NCI-H1105 (cell line): ENCODE measurements around the gene GAK.
"Not testable (repeated sequence)": the region's sequence is repeated elsewhere in the genome, so short reads cannot be mapped to it uniquely, and the experiment has no call there.

Source experiments
- DNase-seq: peaks from one replicate; lab custom pipeline; 2025; lab: John Stamatoyannopoulos, UW

Gene GAK

GRCh38 chr4:926538-926937, 5.6 kb downstream of the GAK start:
- DNase-seq = no peak

GRCh38 chr4:925771-926500, 6.2 kb downstream of the GAK start:
- no peak for DNase-seq

GRCh38 chr4:925171-925570, 6.9 kb downstream of the GAK start:
- DNase-seq = no peak

- no peak for DNase-seq
These were observed 7.7 kb downstream of the GAK start for GRCh38 chr4:924107-925096.

DNA sequence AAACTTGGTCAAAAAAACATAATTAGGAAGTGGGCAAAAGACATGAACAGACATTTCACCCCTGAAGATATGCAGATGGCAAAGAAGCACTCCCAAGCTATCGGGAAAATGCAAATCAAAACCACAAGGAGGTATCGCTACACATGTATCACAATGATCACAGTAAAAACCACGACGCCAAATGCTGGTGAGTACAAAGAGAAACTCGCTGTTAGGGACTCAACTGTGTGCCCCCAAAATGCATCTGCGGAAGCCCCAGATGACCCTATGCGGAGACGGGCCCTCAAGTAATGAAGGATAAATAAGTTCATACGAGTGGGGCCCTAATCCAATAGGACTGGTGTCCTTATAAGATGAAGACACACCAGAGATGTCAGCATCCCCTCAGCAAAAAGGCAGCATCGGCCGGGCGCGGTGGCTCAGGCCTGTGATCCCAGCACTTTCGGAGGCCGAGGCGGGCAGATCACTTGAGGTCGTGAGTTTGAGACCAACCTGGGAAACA, 10.2 kb downstream of the GAK start:
- no peak for DNase-seq

DNA sequence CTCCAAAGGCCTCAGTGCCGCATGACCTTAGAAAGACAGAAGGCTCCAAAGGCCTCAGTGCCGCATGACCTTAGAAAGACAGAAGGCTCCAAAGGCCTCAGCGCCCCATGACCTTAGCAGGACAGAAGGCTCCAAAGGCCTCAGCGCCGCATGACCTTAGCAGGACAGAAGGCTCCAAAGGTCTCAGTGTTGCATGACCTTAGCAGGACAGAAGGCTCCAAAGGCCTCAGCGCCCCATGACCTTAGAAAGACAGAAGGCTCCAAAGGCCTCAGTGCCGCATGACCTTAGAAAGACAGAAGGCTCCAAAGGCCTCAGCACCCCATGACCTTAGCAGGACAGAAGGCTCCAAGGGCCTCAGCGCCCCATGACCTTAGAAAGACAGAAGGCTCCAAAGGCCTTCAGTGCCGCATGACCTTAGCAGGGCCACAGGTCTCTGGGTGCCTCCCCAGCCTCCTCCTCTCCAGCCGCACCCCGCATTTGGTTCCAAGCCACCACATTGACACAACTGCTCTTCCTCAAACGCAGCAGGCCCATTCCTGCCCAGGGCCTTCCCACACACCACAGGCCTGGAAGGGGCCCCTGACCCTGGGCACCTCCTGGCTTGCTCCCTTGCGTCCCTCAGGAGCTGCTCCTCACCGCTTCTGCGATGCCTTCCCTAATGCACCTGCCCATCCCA, 13.0 kb downstream of the GAK start:
- not testable (repeated sequence) for DNase-seq

DNA sequence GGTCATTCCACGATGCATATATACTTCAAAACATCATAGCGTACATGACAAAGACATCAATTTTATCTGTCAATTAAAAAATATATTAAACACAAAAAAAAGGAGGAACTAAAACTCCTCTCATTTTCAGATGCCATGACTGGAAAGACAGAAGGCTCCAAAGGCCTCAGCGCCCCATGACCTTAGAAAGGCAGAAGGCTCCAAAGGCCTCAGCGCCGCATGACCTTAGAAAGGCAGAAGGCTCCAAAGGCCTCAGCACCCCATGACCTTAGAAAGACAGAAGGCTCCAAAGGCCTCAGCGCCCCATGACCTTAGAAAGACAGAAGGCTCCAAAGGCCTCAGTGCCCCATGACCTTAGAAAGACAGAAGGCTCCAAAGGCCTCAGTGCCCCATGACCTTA, 13.5 kb downstream of the GAK start:
- not testable (repeated sequence) for DNase-seq

DNA sequence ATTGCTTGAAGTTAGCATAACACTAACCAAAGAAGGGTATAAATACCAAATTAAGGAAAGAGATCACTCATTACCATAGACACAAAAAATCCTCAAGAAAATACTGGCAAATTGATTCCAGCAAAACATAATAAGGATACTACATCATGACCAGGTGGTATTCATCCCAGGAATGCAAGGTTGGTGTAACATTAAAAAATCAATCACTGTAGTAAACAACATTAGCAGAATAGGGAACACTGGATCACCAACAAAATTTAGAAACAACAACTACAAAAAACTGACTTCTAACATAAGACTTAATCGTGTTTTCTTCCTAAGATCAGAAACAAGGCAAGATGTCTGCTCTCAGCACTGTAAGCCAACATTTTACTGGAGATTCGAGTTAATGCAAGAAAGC, 14.1 kb downstream of the GAK start:
- no peak for DNase-seq

- no peak for DNase-seq
These were observed 14.7 kb downstream of the GAK start for GRCh38 chr4:917466-917865.

DNA sequence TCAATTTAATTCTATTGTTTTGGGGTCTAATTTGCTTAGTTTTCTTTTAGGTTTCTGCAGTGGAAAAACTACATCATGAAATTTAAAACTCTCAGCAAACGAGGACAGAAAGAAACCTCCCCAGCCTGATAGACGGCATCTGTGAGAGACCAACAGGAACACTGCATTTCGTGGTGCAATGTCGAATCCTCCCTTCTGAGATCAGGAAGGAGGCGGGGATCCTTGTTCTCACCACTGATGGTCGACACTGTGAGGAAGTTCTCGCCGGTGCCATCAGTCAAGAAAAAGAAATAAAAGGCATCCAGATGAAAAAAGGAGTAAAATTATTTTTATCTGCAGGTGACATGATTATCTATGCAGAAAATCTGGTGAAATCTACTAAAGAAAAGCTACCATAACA, 16.5 kb downstream of the GAK start:
- DNase-seq = no peak

- DNase-seq = no peak
These were observed 17.1 kb downstream of the GAK start for GRCh38 chr4:915041-915474.

- no peak for DNase-seq
These were observed 17.6 kb downstream of the GAK start for GRCh38 chr4:914531-914930.

- no peak for DNase-seq
These were observed 18.9 kb downstream of the GAK start for GRCh38 chr4:913280-913618.

GRCh38 chr4:912548-913279, 19.4 kb downstream of the GAK start:
- no peak for DNase-seq

DNA sequence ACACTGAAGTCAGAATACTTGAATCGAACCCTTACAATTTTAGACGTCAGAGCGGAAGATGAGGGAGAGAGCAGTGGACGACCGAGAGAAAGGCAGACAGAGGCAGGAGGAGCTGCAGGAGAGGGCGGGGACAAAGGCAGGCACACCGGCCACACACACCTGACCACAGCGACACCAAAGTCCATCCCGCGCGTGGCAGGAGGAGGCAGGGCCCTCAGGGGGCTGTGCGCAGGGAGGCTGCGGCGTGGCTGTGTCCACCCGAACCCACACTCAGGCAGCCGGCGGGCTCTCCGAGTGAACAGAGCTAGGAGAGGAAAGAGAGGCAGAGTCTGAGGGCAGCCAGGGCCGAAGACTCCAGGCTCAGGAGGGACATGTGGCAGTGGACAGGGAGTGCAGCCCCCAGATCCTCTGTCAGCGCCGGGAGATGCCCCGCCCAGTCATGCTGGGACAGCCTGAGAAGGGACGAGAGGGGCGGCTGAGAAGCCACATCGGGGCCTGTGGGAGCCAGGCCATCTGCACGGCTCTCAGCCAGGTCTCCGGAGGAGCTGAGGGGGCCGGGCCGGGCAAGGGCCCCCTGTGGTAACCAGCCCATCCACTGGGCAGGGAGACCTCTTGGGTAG, 20.1 kb downstream of the GAK start:
- DNase-seq = no peak

- no peak for DNase-seq
These were observed 20.8 kb downstream of the GAK start for GRCh38 chr4:911221-911751.

DNA sequence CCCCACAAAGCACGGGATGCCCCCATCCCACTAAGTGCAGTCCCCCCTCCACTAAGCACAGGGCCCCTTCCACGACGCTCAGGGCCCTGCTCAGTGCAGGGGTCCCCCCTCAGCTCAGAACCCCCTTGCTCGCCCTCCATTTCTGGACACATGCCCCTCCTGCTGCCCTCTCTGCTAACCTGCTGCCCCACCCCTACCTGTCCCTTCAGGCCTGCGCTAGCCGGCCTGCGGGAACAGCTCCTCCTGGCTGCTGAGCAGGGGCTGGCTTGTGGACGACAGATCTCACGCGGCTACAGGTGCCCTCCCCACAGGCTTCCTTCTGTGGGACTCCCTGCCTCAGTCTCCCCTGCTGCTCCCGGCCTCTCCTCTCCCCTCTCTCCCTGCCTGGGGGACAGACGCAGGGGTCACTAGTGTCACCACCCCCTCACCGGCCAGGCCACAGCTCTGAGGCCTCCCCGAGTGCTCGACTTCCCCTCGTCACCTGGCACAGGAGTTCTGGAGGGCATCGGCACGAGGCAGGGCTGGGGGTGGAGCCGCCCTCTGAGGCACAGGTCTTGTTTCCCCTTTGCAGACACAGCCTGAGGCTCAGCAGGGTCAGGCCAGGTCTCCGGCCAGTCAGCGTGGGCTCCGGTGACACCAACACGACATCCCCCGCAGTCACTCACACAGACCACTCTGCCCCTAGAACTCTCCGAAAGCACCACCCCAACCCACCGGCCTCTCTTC, 21.6 kb downstream of the GAK start:
- no peak for DNase-seq

DNA sequence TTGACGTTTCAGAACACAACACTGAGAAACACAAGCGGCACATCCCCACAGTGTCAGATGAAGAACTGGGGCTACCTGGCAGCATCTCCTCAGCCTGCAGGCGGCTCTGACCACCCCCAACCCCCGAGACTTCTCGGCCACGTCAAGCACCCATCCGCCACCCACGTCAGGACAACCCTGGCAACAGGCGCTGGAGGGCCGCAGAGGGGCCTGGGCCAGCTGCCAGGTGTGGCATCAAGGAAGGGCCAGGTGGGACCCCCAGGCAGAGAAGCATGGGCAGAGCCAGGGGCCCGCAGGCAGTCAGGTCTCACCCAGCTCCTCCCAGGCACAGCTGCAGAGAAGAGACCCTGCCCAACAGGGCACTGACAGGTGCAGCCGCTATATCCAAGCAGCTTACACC, 22.3 kb downstream of the GAK start:
- DNase-seq = no peak

GRCh38 chr4:909131-909571, 23.0 kb downstream of the GAK start:
- no peak for DNase-seq

DNA sequence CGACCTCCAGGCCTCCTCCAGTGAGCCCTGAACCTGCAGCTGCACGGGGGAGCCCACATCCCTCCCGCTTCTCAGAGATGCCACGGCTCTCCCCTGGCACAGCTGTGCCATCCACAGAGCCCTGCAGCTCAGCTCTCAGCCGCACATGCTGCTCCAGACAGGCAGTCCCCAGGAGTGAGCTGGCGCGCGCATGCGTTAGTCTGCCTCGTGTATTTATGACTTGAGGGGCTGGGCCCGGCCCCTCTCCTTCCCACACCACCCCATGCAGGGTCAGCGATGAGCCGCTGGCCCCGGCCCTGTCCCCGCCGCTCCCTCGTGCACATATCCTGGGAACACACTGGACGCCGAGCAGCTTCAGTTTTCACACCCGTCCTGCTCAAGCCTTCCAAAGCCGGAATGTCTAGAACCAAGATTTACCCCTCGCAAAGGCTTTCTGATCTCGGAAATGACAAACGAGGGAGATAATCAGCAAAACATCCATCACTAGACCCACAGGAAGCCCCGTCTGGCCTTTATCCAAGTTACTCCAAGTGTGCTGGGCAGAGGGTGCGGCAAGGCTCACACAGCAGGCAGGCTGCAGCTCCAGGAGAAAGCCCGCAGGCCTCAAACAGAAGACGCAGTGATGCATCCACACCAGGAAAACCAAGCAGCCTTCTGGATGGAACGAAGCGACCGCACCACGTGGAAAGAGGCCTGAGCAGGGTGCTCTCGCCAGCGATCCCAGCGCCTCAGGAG, 24.3 kb downstream of the GAK start:
- DNase-seq = no peak
